Vagina (tissue), 2 donors: ENCODE measurements around the gene PITHD1. TPM values are rescaled to one million over a fixed set of nuclear protein-coding genes. Genes with fewer than 3 reads are reported as not detected.
A peak's percentile ranks its signal among the peaks of the same experiment; 100 is the strongest.
"Not testable (repeated sequence)": the region's sequence is repeated elsewhere in the genome, so short reads cannot be mapped to it uniquely, and the experiment has no call there.

Experiments
- DNase-seq, 2 donors: peaks; one replicate each; pipeline ENCODE4 v3.0.0-alpha.2; 2017; ENCODE audit errors: extremely low spot score in 2 of 2
- H3K27ac ChIP-seq: fragments of 200-600 bp; sonication (generic); one replicate; pipeline ENCODE4 v1.5.1; 2019
- H3K27me3 ChIP-seq: fragments of 200-600 bp; sonication (generic); one replicate; pipeline ENCODE4 v1.5.1; 2019
- H3K36me3 ChIP-seq, 2 donors: fragments of 200-600 bp; sonication (generic); one replicate each; pipeline ENCODE4 v1.5.1; 2017 to 2019
- H3K4me1 ChIP-seq: fragments of 200-600 bp; sonication (generic); one replicate; pipeline ENCODE4 v1.5.1; 2019
- H3K4me3 ChIP-seq, 2 donors: fragments of 200-600 bp; sonication (generic); 1 replicate in 1 of 2; 2 replicates in 1 of 2; pipeline ENCODE4 v1.5.1; 2016 to 2019
- H3K9me3 ChIP-seq: fragments of 200-600 bp; sonication (generic); one replicate; pipeline ENCODE4 v1.5.1; 2019
- CTCF ChIP-seq, 3 experiments: fragments of 450-650 bp in 2 of 3; fragments of 200-600 bp in 1 of 3; sonication (generic) in 1 of 3; IDR thresholded peaks; one replicate each; pipeline ENCODE4 v1.5.1; 2017 to 2019; ENCODE audit warnings: antibody characterized with exemption in 3 of 3, mild to moderate bottlenecking in 2 of 3, moderate library complexity in 2 of 3
- POLR2A ChIP-seq, 2 donors: fragments of 450-650 bp; IDR thresholded peaks; one replicate each; pipeline ENCODE4 v1.6.1; 2017; ENCODE audit warnings: antibody characterized with exemption in 2 of 2, mild to moderate bottlenecking in 2 of 2, moderate library complexity in 2 of 2
- POLR2AphosphoS5 ChIP-seq, 2 donors: sonication (generic); formaldehyde crosslinking; IDR thresholded peaks; one replicate each; pipeline ENCODE4 v1.9.0; 2017; ENCODE audit warnings: antibody characterized with exemption in 2 of 2, mild to moderate bottlenecking in 2 of 2, low read depth in 1 of 2; ENCODE audit not compliant: insufficient read depth in 1 of 2
- intact Hi-C: fragments of 100-400 bp; cut with DNase I; formaldehyde crosslinking; loops from one replicate; pipeline ENCODE4 v1.15.1; 2023
- total RNA-seq: library from RNA; depleted of rRNA; stranded (reverse); fragments of >200 nt; gene quantifications from one replicate; pipeline ENCODE4 v1.2.3, GENCODE V29; 2016

Gene PITHD1
- total RNA-seq, 1 donor from 2014 or later = 63.6 TPM

GRCh38 chr1:23825762-23826522 lies 47.7 kb downstream of the PITHD1 start:
- DNase-seq = no peak
- Histone ChIP-seq H3K36me3 (no peaks in the 10 kb centered on the region), H3K9me3 (no peaks in the 10 kb centered on the region), H3K4me1 (peaks cover 8% of the 10 kb centered on the region), H3K27me3 (no peaks in the 10 kb centered on the region), H3K27ac (peak overlapping the region; percentile 89), H3K4me3 (peak overlapping the region; percentile 89 to 96)
- TF ChIP-seq CTCF (IDR thresholded peaks at IDR 0.05) (no peak), POLR2A (IDR thresholded peaks at IDR 0.05) (no peak), POLR2AphosphoS5 (IDR thresholded peaks at IDR 0.05; ENCODE audit: insufficient read depth in 1 of 2, low read depth in 1 of 2) (no peak)
- intact Hi-C loops = no loop called here

- H3K27ac ChIP-seq, H3K4me3 ChIP-seq, intact Hi-C loops, H3K27me3 ChIP-seq, H3K4me1 ChIP-seq, DNase-seq, H3K9me3 ChIP-seq, H3K36me3 ChIP-seq: not testable (repeated sequence)
Observed at GRCh38 chr1:23826590-23826989, 48.4 kb downstream of the PITHD1 start.

- intact Hi-C loops = no loop called here
- Histone ChIP-seq H3K9me3 (no peaks in the 10 kb centered on the region), H3K4me1 (peaks cover 8% of the 10 kb centered on the region), H3K27ac (no peak overlapping the region), H3K4me3 (no peak overlapping the region), H3K27me3 (no peaks in the 10 kb centered on the region), H3K36me3 (no peaks in the 10 kb centered on the region)
- DNase-seq = no peak
- TF ChIP-seq CTCF (IDR thresholded peaks at IDR 0.05) (no peak), POLR2AphosphoS5 (IDR thresholded peaks at IDR 0.05; ENCODE audit: insufficient read depth in 1 of 2, low read depth in 1 of 2) (no peak), POLR2A (IDR thresholded peaks at IDR 0.05) (no peak)
Observed at GRCh38 chr1:23827717-23828116, 49.5 kb downstream of the PITHD1 start.

- H3K27ac ChIP-seq, H3K27me3 ChIP-seq, intact Hi-C loops, DNase-seq, H3K4me3 ChIP-seq, H3K4me1 ChIP-seq, H3K36me3 ChIP-seq, H3K9me3 ChIP-seq: not testable (repeated sequence)
Observed at GRCh38 chr1:23834156-23834555, 55.9 kb downstream of the PITHD1 start.

GRCh38 chr1:23836037-23836436 lies 57.8 kb downstream of the PITHD1 start:
- H3K27ac ChIP-seq = no peak overlapping the region
- no peak overlapping the region for H3K4me3 ChIP-seq
- H3K4me1 ChIP-seq = peaks cover 8% of the 10 kb centered on the region
- no peak for TF ChIP-seq POLR2AphosphoS5 (IDR thresholded peaks at IDR 0.05; ENCODE audit: insufficient read depth in 1 of 2, low read depth in 1 of 2)
- TF ChIP-seq POLR2A (IDR thresholded peaks at IDR 0.05) = no peak
- no peak for TF ChIP-seq CTCF (IDR thresholded peaks at IDR 0.05)
- no peaks in the 10 kb centered on the region for H3K27me3 ChIP-seq
- no peaks in the 10 kb centered on the region for H3K36me3 ChIP-seq
- H3K9me3 ChIP-seq = no peaks in the 10 kb centered on the region
- DNase-seq = no peak
- intact Hi-C loops = no loop called here

Other genes starting within 250 kb of the PITHD1 start
- 2.9 TPM for gene E2F2, start 247.2 kb upstream of the PITHD1 start, total RNA-seq
- 358 TPM for gene ID3, start 218.9 kb upstream of the PITHD1 start, total RNA-seq
- 948 TPM for gene RPL11, start 86.6 kb upstream of the PITHD1 start, total RNA-seq
- gene ELOA, start 34.9 kb upstream of the PITHD1 start, total RNA-seq = 25.5 TPM
- gene LYPLA2, start 12.7 kb downstream of the PITHD1 start, total RNA-seq = 56.2 TPM
- 12.3 TPM for gene GALE, start 22.3 kb downstream of the PITHD1 start, total RNA-seq
- 25.3 TPM for gene HMGCL, start 47.0 kb downstream of the PITHD1 start, total RNA-seq
- 10.6 TPM for gene FUCA1, start 89.9 kb downstream of the PITHD1 start, total RNA-seq
- gene CNR2, start 134.9 kb downstream of the PITHD1 start, total RNA-seq = not detected
- 92.8 TPM for gene PNRC2, start 181.4 kb downstream of the PITHD1 start, total RNA-seq
- gene SRSF10, start 201.9 kb downstream of the PITHD1 start, total RNA-seq = 72.4 TPM